Spleen (tissue), 7 donors: ENCODE data around the gene AK2.

Source experiments
- CTCF ChIP-seq, 11 experiments: fragments of 200-600 bp in 7 of 11; fragments of 450-650 bp in 4 of 11; sonication (generic) in 4 of 11; IDR thresholded peaks in 8 of 11; conservative IDR thresholded peaks in 3 of 11; 1 replicate in 7 of 11; 2 replicates in 4 of 11; pipeline versions ENCODE4 v1.4.0 to v1.8.0; 2016 to 2021; ENCODE audit warnings: antibody characterized with exemption in 11 of 11, inconsistent platforms in 4 of 11, mild to moderate bottlenecking in 1 of 11
- POLR2A ChIP-seq, 3 donors: fragments of 450-650 bp; IDR thresholded peaks; one replicate each; pipeline ENCODE4 v1.5.1; 2017; ENCODE audit warnings: antibody characterized with exemption in 3 of 3, mild to moderate bottlenecking in 1 of 3
- POLR2AphosphoS5 ChIP-seq, 3 donors: sonication (generic); formaldehyde crosslinking; IDR thresholded peaks; one replicate each; pipeline ENCODE4 v1.5.1; 2017; ENCODE audit warnings: antibody characterized with exemption in 3 of 3
- donor health status: DM: no; HTN: no; CAD: no; lungs with moderate emphysema.
- donor health status: DM: no; HTN: no; CAD: no.
- donor health status: DM: no; HTN: no; CAD: no.

- TF ChIP-seq CTCF (IDR thresholded peaks at IDR 0.05 in 8 of 11, conservative IDR thresholded peaks at IDR 0.05 in 3 of 11) (no peak), POLR2A (IDR thresholded peaks at IDR 0.05) (no peak), POLR2AphosphoS5 (IDR thresholded peaks at IDR 0.05) (peak in 1 of 3 donors; percentile 64)
Measured at GRCh38 chr1:33010932-33011731, 25.6 kb downstream of the AK2 start.
